HFFc6 (cell line): ENCODE measurements around the gene GRAP2. TPM values are rescaled to one million over a fixed set of nuclear protein-coding genes. Genes with fewer than 3 reads are reported as not detected.

ENCODE experiments used
- DNase-seq: peaks from one replicate; pipeline ENCODE4 v3.0.0-alpha.2; 2018
- H3K27ac Mint-ChIP-seq: 2 replicates; pipeline ENCODE4 v1.8.0; 2020; ENCODE audit warnings: mild to moderate bottlenecking, mixed read lengths
- H3K27me3 Mint-ChIP-seq: 2 replicates; pipeline ENCODE4 v1.8.0; 2021; ENCODE audit warnings: mild to moderate bottlenecking, moderate library complexity, mixed read lengths; ENCODE audit not compliant: insufficient read depth
- H3K36me3 Mint-ChIP-seq: 2 replicates; pipeline ENCODE4 v1.8.0; 2021; ENCODE audit warnings: low read depth, mixed read lengths
- H3K4me1 Mint-ChIP-seq: 2 replicates; pipeline ENCODE4 v1.8.0; 2020; ENCODE audit warnings: low read depth, mixed read lengths
- H3K4me3 Mint-ChIP-seq: 2 replicates; pipeline ENCODE4 v1.8.0; 2020; ENCODE audit warnings: mild to moderate bottlenecking, moderate library complexity, mixed read lengths
- H3K9me3 Mint-ChIP-seq: 2 replicates; pipeline ENCODE4 v1.8.0; 2020; ENCODE audit warnings: mild to moderate bottlenecking, mixed read lengths
- total RNA-seq, 6 experiments: library from RNA; stranded (reverse); fragmentation: NEBNext Ultra II Directional; extraction: Animal tissue kit (Norgen Biotek cat#: 25700); gene quantifications; 2 replicates in 1 of 6; 3 replicates in 5 of 6; pipeline ENCODE4 v1.2.3, GENCODE V29; 2021
- TF ChIP-seq, protein P1 (sequence below): fragments of 200-600 bp; sonication (generic); IDR thresholded peaks from 2 replicates; pipeline ENCODE4 v1.5.0; 2021; ENCODE audit warnings: antibody characterized with exemption, mild to moderate bottlenecking

The GRAP2 gene
- total RNA-seq, 6 experiments from 2014 or later = not detected

DNA sequence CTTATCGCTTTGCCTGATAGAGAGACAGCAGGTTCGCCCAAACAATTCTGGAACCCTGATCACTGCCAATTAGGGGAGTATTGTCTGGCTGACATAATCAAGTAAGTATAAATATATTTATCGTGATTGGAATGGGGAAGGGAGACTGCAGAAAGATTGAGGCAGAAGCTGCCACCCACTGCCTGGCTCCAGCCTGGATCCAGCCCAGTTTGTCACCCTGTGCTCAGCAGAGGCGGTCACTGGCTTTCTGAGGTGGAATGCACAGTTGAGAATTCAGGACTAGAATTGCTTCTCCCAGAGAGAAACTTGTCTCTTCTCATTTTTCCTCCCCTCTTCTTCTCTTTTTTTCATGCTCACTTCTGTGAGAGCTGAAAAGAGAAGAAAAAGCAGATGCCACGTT lies 25.9 kb downstream of the GRAP2 start:
- Mint-ChIP-seq H3K27me3 (peaks cover 44% of the 10 kb centered on the region), H3K27ac (no peak overlapping the region), H3K4me3 (no peak overlapping the region), H3K4me1 (no peaks in the 10 kb centered on the region), H3K36me3 (no peaks in the 10 kb centered on the region), H3K9me3 (no peaks in the 10 kb centered on the region)
- DNase-seq = no peak
- TF ChIP-seq, protein P1, sequence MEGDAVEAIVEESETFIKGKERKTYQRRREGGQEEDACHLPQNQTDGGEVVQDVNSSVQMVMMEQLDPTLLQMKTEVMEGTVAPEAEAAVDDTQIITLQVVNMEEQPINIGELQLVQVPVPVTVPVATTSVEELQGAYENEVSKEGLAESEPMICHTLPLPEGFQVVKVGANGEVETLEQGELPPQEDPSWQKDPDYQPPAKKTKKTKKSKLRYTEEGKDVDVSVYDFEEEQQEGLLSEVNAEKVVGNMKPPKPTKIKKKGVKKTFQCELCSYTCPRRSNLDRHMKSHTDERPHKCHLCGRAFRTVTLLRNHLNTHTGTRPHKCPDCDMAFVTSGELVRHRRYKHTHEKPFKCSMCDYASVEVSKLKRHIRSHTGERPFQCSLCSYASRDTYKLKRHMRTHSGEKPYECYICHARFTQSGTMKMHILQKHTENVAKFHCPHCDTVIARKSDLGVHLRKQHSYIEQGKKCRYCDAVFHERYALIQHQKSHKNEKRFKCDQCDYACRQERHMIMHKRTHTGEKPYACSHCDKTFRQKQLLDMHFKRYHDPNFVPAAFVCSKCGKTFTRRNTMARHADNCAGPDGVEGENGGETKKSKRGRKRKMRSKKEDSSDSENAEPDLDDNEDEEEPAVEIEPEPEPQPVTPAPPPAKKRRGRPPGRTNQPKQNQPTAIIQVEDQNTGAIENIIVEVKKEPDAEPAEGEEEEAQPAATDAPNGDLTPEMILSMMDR = no peak

DNA sequence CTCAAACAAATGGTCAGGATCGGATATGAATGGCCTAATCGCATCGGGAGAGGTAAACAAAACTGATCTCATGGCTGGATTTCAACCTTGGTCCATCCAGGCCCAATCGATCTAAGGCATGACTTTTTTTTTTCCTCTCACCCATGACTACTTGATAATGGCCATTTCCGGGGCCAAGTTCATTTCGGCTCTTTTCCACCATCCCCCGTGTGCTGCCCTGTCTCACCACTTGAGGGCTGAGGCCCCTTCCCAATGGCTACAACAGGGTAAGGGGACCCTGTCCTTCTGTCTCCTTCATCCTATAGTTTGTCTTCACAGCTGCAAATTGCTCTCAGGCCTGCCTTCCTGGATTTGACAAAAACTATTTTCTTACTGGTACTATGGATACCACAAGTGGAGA lies 26.7 kb downstream of the GRAP2 start:
- no peaks in the 10 kb centered on the region for H3K36me3 Mint-ChIP-seq
- no peak for DNase-seq
- no peak overlapping the region for H3K27ac Mint-ChIP-seq
- H3K27me3 Mint-ChIP-seq = peaks cover 38% of the 10 kb centered on the region
- H3K4me1 Mint-ChIP-seq = no peaks in the 10 kb centered on the region
- H3K4me3 Mint-ChIP-seq = no peak overlapping the region
- no peaks in the 10 kb centered on the region for H3K9me3 Mint-ChIP-seq
- TF ChIP-seq, protein P1 = no peak

DNA sequence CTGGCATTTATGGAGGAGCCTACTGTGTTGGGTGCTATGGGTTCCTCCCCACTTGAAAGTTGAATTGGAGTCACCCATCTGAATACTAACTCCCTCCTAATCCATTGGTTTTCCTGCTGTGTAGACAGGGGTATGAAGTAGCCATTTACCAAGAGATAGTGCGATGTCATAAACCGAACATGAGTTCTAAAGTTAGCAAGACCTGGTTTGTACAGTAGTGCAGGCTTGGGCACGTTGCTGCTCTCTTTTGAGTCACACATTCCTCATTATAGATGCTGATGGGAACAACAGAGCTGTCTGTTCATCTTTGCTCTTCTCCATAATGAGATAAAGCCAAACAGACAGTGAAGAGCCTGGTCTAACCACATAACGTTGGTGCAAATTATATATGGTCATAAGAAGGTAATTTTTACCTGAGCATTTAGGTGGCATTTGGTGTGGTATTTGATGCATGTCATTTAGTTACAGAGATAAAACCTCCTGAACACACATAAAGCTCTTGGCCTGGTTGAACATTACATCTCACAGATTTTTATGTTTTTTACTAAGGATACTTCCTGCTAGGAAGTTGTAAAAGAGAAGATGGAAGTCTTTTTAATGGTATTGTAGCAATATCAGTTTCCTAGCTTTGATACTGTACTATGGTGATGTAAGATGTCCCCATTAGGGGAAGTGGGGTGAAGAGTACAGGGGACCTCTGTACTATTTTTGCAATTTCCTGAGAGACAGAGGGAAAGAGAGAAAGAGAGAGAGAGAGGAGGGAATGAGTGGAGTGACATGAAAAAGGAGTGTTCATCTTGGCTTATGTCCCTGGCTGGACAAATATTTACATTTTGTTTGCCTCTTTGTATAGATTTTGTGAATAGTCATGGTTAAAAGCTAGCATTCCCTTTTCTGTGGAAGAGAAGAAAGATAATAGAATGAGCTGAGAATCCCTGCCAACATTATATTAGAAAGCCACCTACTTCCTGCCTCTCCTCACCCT lies 27.9 kb downstream of the GRAP2 start:
- TF ChIP-seq, protein P1 = no peak
- Mint-ChIP-seq H3K36me3 (no peaks in the 10 kb centered on the region), H3K27me3 (peaks cover 39% of the 10 kb centered on the region), H3K27ac (no peak overlapping the region), H3K9me3 (no peaks in the 10 kb centered on the region), H3K4me3 (no peak overlapping the region), H3K4me1 (no peaks in the 10 kb centered on the region)
- DNase-seq = no peak

DNA sequence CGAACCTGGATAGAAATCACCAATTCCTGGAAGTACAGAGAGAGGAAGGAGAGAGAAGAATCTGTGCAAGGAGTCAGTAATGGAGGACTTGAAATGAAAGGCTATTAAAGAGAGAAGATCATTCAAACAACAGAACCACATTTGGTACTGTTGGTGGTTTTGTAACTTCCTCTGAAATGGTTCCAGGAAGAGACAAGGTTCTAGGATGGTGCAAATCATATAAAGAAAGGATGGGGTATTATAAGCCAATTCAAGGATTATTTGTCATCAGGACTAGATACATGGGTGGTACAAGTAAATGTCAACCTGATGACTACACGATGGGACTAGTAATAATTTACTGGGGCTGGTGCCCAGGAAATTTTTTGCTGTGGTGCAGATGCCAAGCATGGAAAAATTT lies 30.4 kb downstream of the GRAP2 start:
- Mint-ChIP-seq H3K27ac (no peak overlapping the region), H3K27me3 (peaks cover 35% of the 10 kb centered on the region), H3K36me3 (no peaks in the 10 kb centered on the region), H3K4me1 (no peaks in the 10 kb centered on the region), H3K4me3 (no peak overlapping the region), H3K9me3 (no peaks in the 10 kb centered on the region)
- no peak for DNase-seq
- TF ChIP-seq, protein P1 = no peak

DNA sequence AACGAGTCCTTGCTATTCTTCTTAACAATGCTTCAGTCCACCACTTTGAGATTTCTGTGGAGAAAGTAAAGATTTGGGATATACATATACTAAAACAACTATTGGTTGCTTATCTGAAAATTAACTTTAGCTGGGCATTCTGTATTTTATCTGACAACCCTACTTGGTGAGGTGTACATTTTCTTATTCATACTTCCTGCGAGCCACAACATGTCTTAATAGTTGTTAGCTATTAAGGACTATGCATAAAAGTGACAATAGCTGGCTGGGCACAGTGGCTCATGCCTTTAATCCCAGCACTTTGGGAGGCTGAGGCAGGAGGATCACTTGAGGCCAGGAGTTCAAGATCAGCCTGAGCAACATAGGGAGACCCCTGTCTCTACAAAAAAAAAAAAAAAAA lies 31.3 kb downstream of the GRAP2 start:
- Mint-ChIP-seq H3K36me3 (no peaks in the 10 kb centered on the region), H3K27ac (no peak overlapping the region), H3K27me3 (peaks cover 37% of the 10 kb centered on the region), H3K4me1 (no peaks in the 10 kb centered on the region), H3K4me3 (no peak overlapping the region), H3K9me3 (no peaks in the 10 kb centered on the region)
- DNase-seq = no peak
- TF ChIP-seq, protein P1 = no peak
